ENCODE data around the gene NCAM2. TPM values are rescaled to one million over a fixed set of nuclear protein-coding genes. Genes with fewer than 3 reads are reported as not detected.

The NCAM2 gene
- total and polyA plus RNA-seq, 2 experiments from 2014 or later = 1.7 to 6.3 TPM

DNA sequence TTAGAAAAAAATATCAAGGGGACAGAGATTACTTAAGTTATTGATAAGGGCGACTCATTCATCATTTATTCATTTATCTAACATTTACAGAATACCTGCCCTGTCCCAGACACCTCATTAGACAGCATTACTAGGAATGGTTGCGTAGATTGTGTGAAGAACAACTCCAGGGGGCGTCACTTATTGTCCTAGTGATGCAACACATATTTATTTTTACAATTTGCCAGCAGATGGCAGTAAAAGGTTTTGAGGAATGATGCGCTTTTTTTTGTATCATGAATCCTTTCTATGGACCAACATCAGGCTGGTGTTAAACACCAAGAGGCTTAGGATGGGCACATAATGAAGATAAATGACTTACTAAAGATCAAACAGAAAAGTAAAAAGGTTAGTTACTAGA is 5.5 kb downstream of the NCAM2 start:
- H3K79me2 ChIP-seq = no peaks in the 10 kb centered on the region
- H3K9me3 ChIP-seq (ENCODE audit: low read depth) = no peaks in the 10 kb centered on the region
- H4K20me1 ChIP-seq (ENCODE audit: insufficient read depth, poor library complexity, severe bottlenecking) = no peaks in the 10 kb centered on the region
- no peaks in the 10 kb centered on the region for H3K9me2 ChIP-seq (replicated peaks; ENCODE audit: insufficient read depth)
- peak; percentile 37 for DNase-seq (ENCODE audit: low spot score)
- no peak overlapping the region for H3K27ac ChIP-seq
- H3K4me1 ChIP-seq (ENCODE audit: insufficient read depth) = no peaks in the 10 kb centered on the region
- no peaks in the 10 kb centered on the region for H3K27me3 ChIP-seq
- no peak overlapping the region for H2AFZ ChIP-seq
- TF ChIP-seq, protein P1, sequence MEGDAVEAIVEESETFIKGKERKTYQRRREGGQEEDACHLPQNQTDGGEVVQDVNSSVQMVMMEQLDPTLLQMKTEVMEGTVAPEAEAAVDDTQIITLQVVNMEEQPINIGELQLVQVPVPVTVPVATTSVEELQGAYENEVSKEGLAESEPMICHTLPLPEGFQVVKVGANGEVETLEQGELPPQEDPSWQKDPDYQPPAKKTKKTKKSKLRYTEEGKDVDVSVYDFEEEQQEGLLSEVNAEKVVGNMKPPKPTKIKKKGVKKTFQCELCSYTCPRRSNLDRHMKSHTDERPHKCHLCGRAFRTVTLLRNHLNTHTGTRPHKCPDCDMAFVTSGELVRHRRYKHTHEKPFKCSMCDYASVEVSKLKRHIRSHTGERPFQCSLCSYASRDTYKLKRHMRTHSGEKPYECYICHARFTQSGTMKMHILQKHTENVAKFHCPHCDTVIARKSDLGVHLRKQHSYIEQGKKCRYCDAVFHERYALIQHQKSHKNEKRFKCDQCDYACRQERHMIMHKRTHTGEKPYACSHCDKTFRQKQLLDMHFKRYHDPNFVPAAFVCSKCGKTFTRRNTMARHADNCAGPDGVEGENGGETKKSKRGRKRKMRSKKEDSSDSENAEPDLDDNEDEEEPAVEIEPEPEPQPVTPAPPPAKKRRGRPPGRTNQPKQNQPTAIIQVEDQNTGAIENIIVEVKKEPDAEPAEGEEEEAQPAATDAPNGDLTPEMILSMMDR (IDR thresholded peaks at IDR 0.05; ENCODE audit: poor library complexity) = peak; percentile 56
- no peak for TF ChIP-seq EZH2phosphoT487 (IDR thresholded peaks at IDR 0.05; ENCODE audit: low read depth, severe bottlenecking, unreplicated experiment)
- H3K4me2 ChIP-seq = no peak overlapping the region
- WGBS (ENCODE audit: low lambda C conversion rate, missing lambda C conversion rate) = 47% methylated on average over 4 of the region's 4 CpGs
- H3K36me3 ChIP-seq (replicated peaks; ENCODE audit: insufficient read depth, low read depth) = no peaks in the 10 kb centered on the region
- no peak overlapping the region for H3K4me3 ChIP-seq

DNA sequence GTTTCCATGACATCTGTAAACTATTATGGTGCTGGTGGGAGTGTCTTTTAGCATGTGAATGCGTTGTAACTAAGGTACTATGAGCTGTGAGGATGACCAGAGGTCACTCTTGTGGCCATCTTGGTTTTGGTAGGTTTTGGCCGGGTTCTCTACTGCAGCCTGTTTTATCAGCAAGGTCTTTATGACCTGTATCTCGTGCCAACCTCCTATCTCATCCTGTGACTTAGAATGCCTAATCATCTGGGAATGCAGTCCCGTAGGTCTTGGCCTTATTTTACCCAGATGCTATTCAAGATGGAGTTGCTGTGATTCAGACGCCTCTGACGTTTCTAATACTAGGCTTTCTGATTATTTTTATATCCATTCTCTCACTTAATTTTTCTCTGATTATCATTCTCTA is 9.4 kb downstream of the NCAM2 start:
- no peak overlapping the region for H2AFZ ChIP-seq
- H3K27ac ChIP-seq = no peak overlapping the region
- no peaks in the 10 kb centered on the region for H3K27me3 ChIP-seq
- H3K79me2 ChIP-seq = no peaks in the 10 kb centered on the region
- H3K4me2 ChIP-seq = no peak overlapping the region
- no peaks in the 10 kb centered on the region for H4K20me1 ChIP-seq (ENCODE audit: insufficient read depth, poor library complexity, severe bottlenecking)
- 75% methylated on average over 6 of the region's 6 CpGs for WGBS (ENCODE audit: low lambda C conversion rate, missing lambda C conversion rate)
- TF ChIP-seq EZH2phosphoT487 (IDR thresholded peaks at IDR 0.05; ENCODE audit: low read depth, severe bottlenecking, unreplicated experiment) (no peak), EZH2 (IDR thresholded peaks at IDR 0.05; ENCODE audit: borderline replicate concordance) (no peak)
- TF ChIP-seq, protein P1 (IDR thresholded peaks at IDR 0.05; ENCODE audit: poor library complexity) = no peak
- no peaks in the 10 kb centered on the region for H3K9me2 ChIP-seq (replicated peaks; ENCODE audit: insufficient read depth)
- DNase-seq (ENCODE audit: low spot score) = no peak
- H3K4me3 ChIP-seq = no peak overlapping the region
- no peaks in the 10 kb centered on the region for H3K4me1 ChIP-seq (ENCODE audit: insufficient read depth)
- H3K9me3 ChIP-seq (ENCODE audit: low read depth) = no peaks in the 10 kb centered on the region
- H3K36me3 ChIP-seq (replicated peaks; ENCODE audit: insufficient read depth, low read depth) = no peaks in the 10 kb centered on the region

DNA sequence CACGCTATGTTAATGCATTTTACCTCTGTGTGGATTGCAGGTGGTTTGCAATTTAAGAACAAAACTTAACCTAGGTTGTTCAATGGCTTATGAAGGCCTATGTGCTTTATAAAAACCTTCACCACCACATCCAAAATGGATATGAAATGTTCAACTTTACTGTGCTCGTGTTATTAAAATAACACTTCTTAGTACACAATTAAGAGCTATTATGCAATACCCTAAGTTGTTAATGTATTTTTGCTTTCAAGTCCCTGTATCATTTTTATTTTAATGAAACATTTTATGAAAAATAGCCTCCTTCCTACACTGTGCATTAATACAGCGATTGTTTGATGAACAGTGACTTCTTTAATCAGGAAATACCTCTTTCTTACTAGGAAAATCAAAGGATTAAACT is 12.0 kb downstream of the NCAM2 start:
- H3K36me3 ChIP-seq (replicated peaks; ENCODE audit: insufficient read depth, low read depth) = no peaks in the 10 kb centered on the region
- no peaks in the 10 kb centered on the region for H3K27me3 ChIP-seq
- no peak overlapping the region for H2AFZ ChIP-seq
- no peaks in the 10 kb centered on the region for H3K9me3 ChIP-seq (ENCODE audit: low read depth)
- H3K4me3 ChIP-seq = no peak overlapping the region
- H4K20me1 ChIP-seq (ENCODE audit: insufficient read depth, poor library complexity, severe bottlenecking) = no peaks in the 10 kb centered on the region
- TF ChIP-seq EZH2phosphoT487 (IDR thresholded peaks at IDR 0.05; ENCODE audit: low read depth, severe bottlenecking, unreplicated experiment) (no peak), EZH2 (IDR thresholded peaks at IDR 0.05; ENCODE audit: borderline replicate concordance) (no peak)
- TF ChIP-seq, protein P1 (IDR thresholded peaks at IDR 0.05; ENCODE audit: poor library complexity) = no peak
- H3K79me2 ChIP-seq = no peaks in the 10 kb centered on the region
- H3K27ac ChIP-seq = no peak overlapping the region
- DNase-seq (ENCODE audit: low spot score) = no peak
- WGBS (ENCODE audit: low lambda C conversion rate, missing lambda C conversion rate) = 82% methylated on average over 3 of the region's 3 CpGs
- no peak overlapping the region for H3K4me2 ChIP-seq
- H3K9me2 ChIP-seq (replicated peaks; ENCODE audit: insufficient read depth) = no peaks in the 10 kb centered on the region
- no peaks in the 10 kb centered on the region for H3K4me1 ChIP-seq (ENCODE audit: insufficient read depth)

DNA sequence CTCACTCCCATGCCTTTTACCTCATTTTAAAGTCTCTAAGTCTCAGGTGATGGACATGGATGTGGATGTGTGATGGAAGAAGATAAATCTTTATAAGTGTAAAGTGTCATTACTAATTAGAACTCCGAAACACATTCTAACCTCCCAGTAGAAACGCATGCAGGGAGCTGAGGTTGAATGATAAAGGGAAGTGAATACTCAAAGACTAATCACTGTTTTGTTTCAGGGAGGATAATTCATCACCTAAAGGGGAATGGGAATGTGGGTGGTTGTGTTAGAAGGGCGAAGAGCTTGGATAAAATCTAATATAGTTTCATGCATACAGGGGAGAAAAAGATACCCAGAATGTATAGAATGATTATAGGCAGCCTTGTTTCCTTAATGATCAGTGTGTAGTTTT is 12.5 kb downstream of the NCAM2 start:
- H3K36me3 ChIP-seq (replicated peaks; ENCODE audit: insufficient read depth, low read depth) = no peaks in the 10 kb centered on the region
- no peak overlapping the region for H3K27ac ChIP-seq
- H2AFZ ChIP-seq = no peak overlapping the region
- no peaks in the 10 kb centered on the region for H3K79me2 ChIP-seq
- WGBS (ENCODE audit: low lambda C conversion rate, missing lambda C conversion rate) = 74% methylated on average over 3 of the region's 3 CpGs
- H3K9me2 ChIP-seq (replicated peaks; ENCODE audit: insufficient read depth) = no peaks in the 10 kb centered on the region
- TF ChIP-seq, protein P1 (IDR thresholded peaks at IDR 0.05; ENCODE audit: poor library complexity) = no peak
- no peak for TF ChIP-seq EZH2 (IDR thresholded peaks at IDR 0.05; ENCODE audit: borderline replicate concordance)
- TF ChIP-seq EZH2phosphoT487 (IDR thresholded peaks at IDR 0.05; ENCODE audit: low read depth, severe bottlenecking, unreplicated experiment) = no peak
- H3K4me2 ChIP-seq = no peak overlapping the region
- no peaks in the 10 kb centered on the region for H3K4me1 ChIP-seq (ENCODE audit: insufficient read depth)
- H3K27me3 ChIP-seq = no peaks in the 10 kb centered on the region
- H4K20me1 ChIP-seq (ENCODE audit: insufficient read depth, poor library complexity, severe bottlenecking) = no peaks in the 10 kb centered on the region
- DNase-seq (ENCODE audit: low spot score) = no peak
- no peaks in the 10 kb centered on the region for H3K9me3 ChIP-seq (ENCODE audit: low read depth)
- H3K4me3 ChIP-seq = no peak overlapping the region

Data from hepatocyte (in vitro differentiated cells).